Measurements from ENCODE around the gene POLG2.

DNA sequence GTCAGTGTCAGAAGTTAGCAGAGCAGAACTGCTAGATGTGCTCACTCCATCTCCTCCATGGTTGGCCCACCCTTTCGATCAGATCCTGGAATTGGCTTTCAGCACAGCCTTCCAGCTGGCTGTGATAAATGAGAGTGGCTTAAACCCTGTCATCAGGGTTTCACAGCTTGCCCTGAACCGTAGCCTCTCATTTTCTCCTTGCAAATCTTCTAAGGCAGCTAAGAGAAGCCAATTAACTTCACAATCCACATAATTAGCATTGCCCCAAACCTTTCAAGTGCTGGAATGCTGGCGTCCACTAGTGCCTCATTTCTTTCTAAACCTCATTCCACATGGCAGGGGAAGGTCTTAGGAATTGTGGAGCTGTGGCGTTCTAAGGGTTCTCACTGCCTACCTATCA, 26.2 kb downstream of the POLG2 start:
- TF ChIP-seq, protein P1, sequence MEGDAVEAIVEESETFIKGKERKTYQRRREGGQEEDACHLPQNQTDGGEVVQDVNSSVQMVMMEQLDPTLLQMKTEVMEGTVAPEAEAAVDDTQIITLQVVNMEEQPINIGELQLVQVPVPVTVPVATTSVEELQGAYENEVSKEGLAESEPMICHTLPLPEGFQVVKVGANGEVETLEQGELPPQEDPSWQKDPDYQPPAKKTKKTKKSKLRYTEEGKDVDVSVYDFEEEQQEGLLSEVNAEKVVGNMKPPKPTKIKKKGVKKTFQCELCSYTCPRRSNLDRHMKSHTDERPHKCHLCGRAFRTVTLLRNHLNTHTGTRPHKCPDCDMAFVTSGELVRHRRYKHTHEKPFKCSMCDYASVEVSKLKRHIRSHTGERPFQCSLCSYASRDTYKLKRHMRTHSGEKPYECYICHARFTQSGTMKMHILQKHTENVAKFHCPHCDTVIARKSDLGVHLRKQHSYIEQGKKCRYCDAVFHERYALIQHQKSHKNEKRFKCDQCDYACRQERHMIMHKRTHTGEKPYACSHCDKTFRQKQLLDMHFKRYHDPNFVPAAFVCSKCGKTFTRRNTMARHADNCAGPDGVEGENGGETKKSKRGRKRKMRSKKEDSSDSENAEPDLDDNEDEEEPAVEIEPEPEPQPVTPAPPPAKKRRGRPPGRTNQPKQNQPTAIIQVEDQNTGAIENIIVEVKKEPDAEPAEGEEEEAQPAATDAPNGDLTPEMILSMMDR (IDR thresholded peaks at IDR 0.05), result no peak
- TF ChIP-seq POLR2A (IDR thresholded peaks at IDR 0.05; ENCODE audit: low read depth), result no peak
